NCI-H1417 (cell line): ENCODE measurements around the gene CTPS1.
A peak's percentile ranks its signal among the peaks of the same experiment; 100 is the strongest.

ENCODE experiments used
- DNase-seq, 3 experiments: peaks; one replicate each; lab custom pipeline; 2025; lab: John Stamatoyannopoulos, UW

Gene CTPS1

DNA sequence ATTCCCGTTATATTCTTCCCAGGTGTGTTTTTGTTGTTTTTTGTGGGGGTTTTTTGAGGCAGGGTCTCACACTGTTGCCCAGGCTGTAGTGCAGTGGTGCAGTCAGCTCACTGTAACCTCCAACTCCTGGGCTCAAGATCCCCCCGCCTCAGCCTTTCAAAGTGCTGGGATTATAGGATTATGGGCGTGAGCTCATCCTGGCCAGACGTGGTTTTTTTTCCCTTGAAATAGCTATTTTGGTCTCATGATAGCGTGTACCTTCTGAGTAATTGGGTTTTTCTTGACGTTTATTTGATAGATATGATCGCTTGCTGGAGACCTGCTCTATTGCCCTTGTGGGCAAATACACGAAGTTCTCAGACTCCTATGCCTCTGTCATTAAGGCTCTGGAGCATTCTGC, 17.6 kb downstream of the CTPS1 start:
- no peak for DNase-seq

DNA sequence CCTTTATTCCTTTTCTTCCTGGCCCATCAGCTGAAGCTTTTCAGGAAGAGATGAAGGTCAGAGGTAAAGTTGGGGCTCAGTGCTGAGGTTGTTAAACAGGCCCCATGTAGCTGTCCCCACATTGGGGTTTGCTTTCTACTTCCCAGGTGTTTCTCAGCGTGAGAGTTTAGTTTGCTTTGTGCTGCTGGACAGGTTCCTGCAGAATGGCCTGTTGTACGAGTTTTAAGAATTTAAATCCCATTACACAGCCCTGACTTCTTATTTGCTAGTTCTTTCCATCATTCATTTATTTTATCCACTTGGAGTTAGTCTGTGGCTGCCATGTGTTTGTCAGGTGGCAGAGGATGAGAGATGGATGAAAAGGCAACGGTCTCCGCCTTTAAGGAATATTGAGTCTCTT, 19.2 kb downstream of the CTPS1 start:
- no peak for DNase-seq

DNA sequence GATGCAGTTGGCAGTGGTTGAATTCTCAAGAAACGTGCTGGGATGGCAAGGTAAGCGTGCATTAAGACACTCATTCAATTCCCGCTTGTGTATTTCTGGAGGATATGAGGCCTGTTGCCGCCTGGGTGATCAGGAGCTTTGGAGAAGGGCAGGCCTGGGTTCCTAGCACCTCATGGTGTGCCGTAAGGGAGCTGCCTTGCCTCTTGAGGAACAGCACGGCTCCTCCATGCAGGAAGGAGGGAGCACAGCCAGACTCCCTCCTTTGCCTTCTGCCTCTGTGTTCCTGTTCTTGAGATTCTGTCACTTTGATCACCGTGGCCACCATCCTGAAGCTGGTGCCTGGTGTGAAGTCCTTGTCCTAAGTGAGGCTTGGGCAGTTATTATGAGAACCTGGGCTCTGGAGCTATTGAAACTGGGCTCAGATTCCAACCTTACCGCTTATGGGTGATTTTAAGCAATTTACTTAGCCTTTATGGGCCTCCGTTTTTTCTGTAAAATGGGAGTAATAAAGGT, 23.7 kb downstream of the CTPS1 start:
- no peak for DNase-seq

DNA sequence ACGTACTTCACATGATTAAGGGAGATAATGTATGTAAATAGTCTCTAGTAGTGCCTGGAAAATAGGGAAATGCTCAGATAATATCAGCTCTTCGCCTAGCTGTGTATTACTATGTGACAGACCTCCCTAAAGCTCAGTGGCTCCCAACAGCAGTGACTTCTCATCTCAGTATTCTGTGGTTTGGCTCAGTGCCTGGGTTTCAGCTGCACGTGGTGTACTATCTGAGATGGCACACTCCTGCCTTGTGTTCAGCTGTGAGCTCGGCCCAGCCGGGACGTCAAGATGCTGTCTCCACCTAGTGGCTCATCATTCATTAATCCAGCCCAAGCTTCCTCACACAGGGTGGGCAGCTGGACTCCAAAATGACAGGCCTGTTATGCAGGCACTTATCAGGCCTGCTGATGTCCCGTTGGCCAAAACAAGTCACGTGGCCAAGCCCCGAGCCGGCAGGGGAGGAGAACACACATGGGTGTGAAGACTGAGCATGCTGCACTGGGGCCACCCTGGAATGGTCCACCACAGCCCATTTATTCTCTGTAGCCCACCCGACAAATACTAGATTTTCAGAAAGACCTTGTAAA, 24.2 kb downstream of the CTPS1 start:
- DNase-seq, result peak in 1 of 3 experiments; percentile 82

DNA sequence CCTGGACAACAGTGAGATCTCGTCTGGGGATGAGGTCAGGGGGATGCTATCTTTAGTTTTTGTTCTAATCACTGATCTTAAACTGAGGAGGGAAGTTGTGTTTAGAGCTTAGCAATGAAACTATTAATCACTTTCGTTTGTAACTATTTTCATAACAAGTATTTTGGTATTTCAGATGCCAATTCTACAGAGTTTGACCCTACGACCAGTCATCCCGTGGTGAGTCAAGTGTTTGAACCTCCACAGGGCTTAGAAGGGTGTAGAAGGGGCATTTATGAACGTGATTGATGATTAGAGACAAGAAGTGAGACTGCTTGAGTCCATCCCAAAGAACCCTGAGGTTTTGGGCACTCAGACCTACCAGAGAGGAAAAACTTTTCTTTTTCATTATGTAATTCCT, 26.4 kb downstream of the CTPS1 start:
- no peak for DNase-seq

DNA sequence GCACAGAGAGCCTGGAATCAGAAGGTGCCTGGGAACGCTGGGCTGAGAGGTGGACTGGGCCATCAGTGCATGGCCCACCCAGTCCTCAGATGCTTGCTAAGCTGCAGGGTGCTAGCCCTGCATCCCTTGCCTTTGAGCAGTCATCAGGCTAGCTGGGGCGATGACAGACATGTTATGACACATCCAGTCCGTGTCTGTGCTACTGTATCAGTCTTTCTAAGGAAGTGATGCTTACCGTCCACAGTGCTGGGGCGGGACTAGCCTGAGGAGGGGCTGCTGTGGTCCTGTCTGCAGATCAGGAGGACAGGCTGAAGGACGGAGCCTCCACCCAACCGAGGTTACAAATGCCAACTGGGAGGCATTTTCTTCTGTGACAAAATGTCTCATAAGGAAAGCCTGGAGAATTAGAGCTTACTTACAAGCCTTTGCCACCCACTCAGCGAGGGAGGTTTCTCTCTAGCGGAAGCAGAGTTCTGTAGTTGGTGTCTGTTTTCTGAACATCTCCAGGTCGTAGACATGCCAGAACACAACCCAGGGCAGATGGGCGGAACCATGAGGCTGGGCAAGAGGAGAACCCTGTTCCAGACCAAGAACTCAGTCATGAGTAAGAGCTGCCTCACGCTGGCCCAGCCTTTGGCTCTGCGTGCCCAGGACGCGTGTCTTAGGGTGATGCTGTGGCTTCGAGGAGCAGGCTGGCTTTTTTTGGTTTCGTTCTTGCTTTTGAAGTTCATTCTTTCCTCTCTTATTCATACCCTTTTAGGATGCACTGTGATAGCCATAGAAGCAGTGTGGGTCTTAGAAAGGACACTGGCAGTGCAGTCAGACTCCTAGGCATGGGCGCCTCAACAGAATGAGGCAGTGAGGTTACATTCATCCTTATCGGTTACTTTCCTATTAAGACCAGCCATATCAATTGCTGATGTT, 27.7 kb downstream of the CTPS1 start:
- DNase-seq, result no peak

DNA sequence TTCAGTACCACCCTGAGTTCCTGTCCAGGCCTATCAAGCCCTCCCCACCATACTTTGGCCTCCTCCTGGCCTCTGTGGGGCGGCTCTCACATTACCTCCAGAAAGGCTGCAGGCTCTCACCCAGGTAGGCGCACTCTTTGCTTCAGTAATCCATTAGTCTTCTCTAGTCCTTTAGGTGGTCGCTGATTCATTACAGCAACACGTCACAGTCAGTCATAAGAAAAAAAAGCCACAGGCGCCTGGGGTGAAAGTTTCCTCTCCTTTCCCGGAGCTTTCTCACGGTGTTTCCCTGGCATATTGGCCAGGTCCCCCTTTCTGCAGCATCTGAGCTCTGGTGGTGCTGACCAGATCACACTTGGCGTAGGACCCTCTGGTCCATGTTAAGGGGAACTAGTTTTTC, 30.0 kb downstream of the CTPS1 start:
- no peak for DNase-seq

DNA sequence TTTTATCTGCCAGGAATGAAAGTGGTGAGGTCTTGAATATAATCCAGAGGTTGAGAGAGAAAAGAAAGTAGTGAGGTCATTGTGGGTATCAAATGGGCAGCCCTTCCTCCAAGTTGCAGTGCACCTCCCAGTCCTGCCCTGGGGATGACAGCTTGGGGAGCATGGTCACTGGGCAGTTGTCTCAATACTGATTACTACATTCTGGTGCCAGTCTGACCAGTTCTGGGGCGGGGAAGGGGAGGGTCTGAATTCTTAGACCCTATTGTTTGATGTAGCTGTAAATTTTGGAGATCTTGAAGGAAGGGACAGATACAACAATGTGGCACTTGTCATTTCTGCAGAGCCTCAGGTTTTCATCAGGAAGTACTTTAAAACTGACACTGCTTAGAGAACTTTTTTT, 30.8 kb downstream of the CTPS1 start:
- DNase-seq, result no peak

DNA sequence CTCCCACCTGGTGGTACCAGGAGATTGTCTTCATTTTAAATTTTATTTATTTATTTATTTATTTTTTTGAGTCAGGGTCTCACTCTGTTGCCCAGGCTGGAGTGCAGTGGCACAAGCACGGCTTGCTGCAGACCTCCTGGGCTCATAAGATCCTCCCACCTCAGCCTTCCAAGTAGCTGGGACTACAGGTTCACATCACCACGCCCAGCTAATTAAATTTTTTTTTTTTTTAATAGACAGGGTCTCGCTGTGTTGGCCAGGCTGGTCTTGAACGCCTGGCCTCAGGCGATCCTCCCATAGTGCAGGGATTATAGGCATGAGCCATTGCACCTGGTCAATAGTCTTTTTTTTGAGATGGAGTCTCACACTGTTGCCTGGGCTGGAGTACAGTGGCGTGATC, 33.5 kb downstream of the CTPS1 start:
- DNase-seq, result no peak

DNA sequence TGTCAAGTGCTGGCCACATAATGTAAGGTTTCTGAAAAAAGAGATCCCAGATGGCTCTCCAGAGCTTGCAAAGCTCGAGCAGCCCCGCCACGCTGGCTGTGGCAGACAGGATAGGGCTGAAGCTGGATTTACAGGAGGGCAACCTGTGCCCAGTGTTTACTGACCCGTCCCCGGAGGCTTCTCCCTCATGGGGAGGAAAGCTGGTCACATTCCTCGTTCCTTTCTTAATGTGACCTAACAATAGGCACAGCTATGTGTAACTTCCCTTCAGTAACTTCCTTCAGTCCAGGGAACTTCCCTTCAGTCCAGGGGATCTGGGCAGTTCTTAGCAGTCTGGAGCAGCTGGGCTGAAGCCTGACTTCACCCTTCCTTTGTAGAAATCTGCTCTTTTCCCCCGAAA, 34.3 kb downstream of the CTPS1 start:
- no peak for DNase-seq

DNA sequence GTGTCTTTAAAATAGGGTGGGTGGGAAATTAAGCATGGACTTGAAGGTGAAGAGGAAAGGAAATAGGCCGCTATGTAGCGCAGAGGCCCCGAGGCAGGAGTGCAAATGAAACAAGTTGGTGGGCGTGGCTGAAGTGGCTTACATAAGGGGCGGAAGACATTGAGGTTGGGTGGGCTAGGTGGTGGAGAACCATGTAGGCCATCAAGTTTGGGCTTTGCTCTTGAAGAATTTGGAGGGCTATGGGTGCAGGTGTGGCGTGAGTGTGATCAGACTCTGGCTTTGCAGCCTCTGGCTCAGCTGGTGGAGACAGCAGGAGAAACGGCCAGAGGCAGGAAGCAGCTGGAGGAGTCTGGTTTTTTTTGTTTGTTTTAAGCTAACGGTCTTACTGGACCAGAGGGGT, 35.4 kb downstream of the CTPS1 start:
- DNase-seq, result no peak

DNA sequence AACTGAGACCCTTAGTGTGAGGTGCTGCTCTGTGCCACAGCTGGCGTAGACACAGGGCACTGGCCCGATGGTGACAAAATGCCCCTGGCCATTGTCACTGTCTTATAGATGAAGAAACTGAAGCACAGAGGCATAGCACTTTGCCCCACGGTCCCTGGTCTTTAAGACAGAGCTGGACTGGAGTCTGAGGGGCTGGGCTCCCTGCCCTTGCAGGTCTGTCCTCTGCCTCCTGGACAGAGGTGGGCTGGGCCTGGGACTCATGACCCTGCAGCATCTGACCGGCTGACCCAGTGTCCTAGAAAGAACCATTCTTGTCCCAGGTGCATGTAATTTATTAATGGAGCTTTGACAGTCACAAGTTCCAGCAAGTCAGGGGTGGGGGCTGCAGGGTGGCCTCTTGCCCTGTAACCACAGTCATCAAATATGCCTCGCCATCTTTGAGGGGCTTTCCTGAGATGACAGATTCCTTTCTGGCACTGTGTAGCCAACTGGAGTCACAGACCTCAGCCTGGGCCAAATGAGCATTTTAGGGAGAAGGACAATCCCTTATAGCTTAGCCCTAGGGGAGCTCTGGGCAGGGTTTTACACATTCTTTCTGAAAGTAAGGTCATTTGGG, 35.9 kb downstream of the CTPS1 start:
- DNase-seq, result no peak

DNA sequence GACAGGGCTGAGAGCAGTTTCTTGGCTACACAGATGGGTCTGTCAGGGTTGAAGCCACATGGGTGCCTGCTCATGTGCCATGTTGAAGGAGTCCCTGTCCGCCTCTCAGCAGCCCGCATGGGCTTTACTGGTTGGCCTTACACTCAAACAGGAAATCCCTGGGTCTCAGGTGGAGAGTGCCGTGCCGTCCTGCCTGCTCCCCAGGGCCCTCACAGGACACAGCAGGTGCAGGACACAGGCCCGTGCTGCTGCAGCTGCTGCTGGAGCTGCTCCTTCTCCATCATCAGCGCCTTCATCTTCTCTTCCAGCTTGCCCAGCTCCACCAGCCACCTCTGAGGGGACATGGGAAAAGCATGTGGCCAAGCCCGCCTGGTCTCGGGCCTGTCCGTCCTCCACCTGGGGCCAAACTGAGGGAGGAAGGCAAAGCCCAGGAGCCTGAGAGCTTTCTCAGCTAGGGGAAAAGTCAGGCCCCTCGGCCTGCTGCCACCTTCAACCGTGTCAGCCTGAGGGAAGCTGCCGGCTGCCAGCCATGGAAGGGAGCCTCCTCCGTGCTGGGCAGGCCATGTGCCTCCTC, 36.5 kb downstream of the CTPS1 start:
- DNase-seq, result no peak

DNA sequence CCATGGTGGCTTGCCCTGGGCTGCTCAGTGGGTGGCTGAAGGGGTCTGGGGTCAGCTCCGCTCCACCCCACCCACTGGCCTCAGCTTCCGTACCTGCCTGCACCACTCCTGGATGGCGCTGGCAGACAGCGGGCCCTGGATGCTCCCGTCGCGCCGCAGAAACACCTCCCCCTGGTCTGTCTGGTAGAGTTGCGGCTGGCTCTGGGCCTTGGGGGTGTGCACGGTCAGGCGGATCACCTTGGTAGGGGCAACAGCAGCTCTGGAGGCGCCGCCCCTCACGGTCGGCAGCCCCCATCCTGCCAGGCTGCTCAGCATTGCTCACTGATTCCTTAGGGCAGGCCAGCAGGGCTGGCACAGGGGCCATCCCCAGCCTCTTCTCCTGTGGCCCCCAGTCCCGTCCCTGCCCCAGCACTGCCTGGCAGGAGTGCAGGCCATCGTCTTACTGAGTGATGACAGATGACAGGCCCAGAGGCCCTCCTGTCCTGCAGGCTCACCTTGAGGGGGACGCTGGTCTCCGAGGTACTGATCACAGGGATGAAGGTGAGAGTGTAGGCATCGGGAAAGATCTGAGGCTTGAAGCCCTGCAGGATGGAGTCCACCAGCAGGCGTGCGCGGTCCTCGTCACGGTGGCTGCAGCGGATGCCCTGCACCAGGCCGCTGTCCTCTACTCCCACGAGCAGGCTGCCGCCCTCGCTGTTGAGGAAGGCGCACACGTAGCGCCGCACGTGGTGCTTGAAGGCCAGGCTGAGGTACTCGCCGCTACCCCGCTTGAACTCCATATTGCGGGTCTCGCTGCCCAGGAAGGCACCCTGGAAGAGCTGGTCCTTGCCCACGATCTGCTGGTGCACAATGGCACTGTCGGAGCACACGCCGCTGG, 37.9 kb downstream of the CTPS1 start:
- DNase-seq, result no peak

DNA sequence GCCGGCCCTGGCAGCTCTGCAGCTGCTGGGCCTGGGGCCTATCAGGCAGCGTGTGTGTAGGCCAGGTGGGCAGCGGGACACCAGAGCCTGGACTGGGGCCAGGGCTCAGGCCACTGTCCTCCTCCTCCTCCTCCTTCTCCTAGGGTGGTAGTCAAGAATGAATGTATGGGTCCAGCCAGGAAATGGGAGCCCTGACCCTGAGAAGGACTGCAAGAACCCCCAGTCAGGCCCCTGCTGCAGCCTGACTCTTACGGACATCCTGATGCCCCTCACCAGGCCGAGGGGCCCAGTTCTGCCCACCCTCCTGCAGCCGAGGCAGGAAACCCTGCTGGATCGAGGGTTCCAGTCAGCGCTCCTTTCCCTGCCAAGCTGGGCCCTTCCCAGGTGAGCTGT, 38.5 kb downstream of the CTPS1 start:
- DNase-seq, result no peak

DNA sequence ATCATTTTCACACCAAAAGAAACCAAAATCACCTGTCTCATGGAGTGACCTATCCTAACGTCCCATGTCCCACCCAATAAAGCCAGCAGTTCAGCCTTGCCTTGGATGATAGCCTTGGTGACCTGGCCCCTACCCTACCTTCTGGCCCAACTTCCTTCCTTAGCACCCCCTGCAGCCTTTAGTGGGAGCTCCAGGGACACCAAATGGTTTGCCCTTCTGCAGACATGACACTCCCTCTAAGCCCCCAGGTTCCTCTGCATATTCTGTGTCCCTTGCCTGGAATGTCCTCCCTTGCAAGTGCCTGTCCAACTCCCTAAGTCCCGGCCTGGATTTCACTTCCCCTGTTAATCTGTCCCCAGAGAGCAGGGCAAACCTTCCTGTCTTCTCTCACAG, 39.9 kb downstream of the CTPS1 start:
- DNase-seq, result no peak

DNA sequence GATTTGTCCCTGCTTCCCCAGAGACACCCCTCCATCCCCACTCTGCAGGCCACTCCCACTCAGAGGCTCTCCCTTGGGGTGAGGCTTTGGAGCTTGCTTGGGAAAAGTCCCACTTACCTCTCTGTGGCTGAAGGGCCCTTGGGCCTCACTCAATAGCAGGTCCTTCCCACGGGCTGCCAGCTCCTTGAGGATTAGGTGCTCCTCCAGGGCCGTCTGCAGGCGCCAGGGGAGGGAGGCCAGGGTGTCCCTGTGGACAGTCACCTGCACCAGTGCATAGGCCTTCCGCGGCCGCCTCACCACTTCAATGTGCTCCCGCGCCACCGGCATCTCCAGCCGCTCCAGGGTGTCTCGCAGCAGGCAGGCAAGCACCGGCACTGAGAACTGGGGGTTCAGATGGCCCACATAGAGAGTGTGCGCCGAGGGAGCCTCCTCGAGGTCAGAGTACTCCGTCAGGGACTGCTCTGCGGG, 40.6 kb downstream of the CTPS1 start:
- DNase-seq, result peak in 1 of 3 experiments; percentile 53

DNA sequence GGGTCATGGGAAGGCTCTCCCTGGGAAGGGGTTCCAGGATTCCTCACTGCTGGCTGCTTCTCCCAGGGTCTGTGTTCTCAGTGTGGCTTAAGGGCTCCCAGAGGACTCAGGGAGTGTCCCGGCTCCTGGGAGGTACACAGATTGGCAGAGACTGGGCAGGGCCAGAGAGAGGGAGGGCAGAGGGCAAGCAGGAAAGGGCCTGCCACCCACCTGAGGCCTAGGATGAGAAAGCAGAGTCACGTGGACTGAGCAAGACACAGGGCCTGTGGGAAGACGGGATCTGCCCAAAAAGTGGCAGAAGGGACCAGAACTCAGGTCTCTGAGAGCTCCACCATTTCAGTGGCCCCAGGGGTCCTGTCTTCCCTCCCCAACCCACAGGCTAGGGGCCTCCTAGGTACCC, 41.2 kb downstream of the CTPS1 start:
- peak in 1 of 3 experiments; percentile 40 for DNase-seq

DNA sequence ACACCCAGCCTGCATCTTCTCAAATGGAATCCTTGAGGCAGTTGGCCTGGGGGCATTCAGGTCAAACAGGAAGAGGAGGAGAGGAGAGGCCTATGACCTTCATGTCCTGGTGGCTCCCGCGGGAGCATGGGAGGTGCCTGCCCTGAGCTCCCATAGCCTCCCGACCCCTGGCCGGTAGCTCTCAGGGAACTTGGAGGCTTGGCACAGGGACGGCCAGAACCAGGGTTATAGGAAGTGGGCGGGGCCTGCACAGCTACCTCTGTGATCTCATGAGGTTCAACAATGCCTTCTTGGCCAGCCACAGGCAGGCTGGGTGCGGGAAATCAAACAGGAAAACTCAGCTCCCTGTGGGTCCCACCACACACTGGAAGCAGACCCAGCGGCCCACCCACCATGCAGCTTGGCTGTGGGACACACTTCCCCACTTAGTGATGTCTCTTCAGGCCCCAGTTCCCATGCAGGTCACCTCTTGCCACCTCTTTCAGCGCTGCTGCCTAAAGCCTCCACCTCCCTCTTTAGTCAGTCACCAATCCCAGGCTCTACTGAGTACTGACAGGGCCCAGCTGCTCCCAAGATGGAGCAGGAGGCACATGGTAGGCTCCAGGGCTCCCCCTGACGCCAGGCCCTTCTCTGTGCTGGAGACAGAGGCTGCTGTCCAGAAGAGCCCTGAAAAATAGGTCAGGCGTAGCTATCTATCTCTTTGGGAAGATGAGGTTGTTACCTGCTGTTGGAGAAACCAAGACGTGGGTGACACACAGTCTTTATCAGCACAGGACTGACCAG, 42.2 kb downstream of the CTPS1 start, which contains the start of gene SLFNL1:
Gene SLFNL1, minus strand, starts transcription at position 200 of the 783 bp plus-strand sequence. CDS start 1,065 bp downstream, outside the sequence.
- no peak for DNase-seq

DNA sequence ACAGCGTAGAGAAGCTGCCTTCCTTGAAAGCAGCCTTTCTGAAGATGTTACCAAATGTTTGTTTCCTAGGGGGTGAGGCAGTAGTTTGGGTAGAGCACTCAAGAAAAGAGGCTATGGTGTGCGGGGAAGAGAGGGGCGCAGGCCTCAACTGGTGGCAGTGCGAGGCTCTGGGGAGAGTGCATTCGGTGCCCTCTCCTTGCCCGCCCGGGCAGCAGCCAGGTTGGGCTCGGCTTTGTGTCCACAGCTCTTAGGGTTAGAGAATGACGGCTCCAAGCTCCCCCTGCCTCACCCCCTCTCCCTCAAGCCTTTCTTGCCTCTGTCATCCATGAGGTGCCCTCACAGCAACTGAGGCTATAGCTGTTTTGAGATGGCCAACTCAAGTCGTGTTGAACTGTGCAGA, 42.9 kb downstream of the CTPS1 start:
- DNase-seq, result no peak
